HG03558 (cell line): Measurements from ENCODE around the gene B3GALT5.
"Not testable (repeated sequence)": the region's sequence is repeated elsewhere in the genome, so short reads cannot be mapped to it uniquely, and the experiment has no call there.

ENCODE experiments used
- ATAC-seq: cut with Tn5 transposase; IDR thresholded peaks from one replicate; pipeline ENCODE4 v1.9.1; 2021; ENCODE audit warnings: moderate number of reproducible peaks; ENCODE audit not compliant: unreplicated experiment; ENCODE audit errors: extremely low read depth

Gene B3GALT5

GRCh38 chr21:39612233-39613040 lies at the start of gene B3GALT5:
Gene B3GALT5 (plus strand): TSS chr21:39612940. CDS start chr21:39660560, 47,620 bp downstream.
- ATAC-seq: no peak

- no peak for ATAC-seq
Observed at GRCh38 chr21:39564200-39564599, 48.5 kb upstream of the B3GALT5 start.

- ATAC-seq: no peak
Observed at GRCh38 chr21:39567180-39567972, 45.4 kb upstream of the B3GALT5 start.

DNA sequence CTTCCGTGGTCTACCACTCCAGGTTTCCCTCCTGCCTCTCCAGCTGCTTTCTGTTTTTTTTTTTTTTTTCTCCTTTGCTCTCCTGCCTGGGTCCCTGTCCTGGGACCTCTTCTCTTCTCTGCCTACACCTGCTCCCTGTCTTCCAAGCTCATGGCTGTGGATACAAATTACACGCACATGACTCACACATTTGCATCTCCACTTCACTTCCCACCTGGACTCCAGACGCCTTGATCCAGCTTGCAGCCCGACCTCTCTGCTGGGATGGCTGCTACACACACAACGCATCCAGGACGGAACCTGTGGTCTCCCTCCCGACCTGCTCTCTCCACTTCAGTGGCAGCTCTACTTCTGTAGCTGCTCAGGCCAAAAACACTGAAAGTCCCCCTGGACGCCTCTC lies 44.4 kb upstream of the B3GALT5 start:
- no peak for ATAC-seq

DNA sequence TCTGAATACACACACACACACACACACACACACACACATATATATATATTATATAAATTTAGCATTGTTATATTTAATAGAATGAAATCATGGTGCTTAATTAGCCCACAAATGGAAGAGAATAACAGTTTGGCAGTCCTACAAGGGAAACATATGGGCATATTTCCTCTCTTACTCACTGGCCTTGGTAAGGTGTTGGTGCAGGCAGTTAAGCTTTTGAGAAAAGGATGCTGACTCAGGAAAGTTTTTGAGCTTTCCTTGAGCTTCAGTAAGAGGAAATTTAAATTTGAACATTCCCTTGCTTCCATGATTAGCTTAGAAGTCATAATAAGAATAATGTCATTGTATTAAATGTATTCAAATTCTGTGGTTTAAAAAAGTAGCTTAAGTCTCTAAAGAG lies 37.0 kb upstream of the B3GALT5 start:
- no peak for ATAC-seq

GRCh38 chr21:39576518-39577128 lies 36.1 kb upstream of the B3GALT5 start:
- no peak for ATAC-seq

- ATAC-seq: no peak
Observed at GRCh38 chr21:39579734-39580332, 32.9 kb upstream of the B3GALT5 start.

DNA sequence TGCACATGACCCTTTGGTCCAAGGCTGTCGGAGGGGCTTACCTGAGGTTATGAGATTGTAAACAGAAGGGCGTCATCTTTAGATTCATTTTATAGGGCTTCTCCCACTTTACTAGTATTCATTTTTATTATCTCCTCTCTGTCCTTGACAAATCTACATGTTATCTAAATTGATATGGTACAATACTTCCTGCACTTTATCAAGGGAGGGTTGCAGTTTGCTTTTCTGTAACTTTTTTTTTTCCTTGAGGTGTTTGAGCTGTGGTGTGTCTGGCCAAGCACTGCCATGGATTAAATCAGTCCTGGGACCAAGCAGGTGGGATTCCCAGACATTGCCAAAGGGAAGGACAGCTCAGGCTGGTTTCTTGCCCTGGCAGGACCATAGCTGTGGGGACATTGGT lies 32.0 kb upstream of the B3GALT5 start:
- no peak for ATAC-seq

DNA sequence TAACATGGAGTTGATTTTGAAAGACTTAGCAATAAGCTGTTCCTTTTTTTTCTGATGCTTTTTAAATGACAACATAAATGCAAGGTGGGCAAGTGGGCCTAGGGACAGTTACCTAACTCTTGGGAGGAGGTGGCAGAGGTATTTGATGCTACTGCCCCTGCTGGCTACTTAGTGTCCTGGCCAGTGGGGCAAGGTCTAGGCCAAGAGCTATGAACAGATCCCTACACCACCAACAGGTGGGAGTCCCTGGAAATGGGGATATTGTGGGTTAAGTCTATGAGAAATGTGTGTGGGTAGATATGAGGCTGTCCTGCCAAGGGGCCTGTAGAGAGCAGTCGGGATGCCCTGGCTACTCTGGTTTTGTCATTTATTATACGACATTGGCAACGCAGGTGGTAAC lies 31.3 kb upstream of the B3GALT5 start:
- no peak for ATAC-seq

- no peak for ATAC-seq
Observed at GRCh38 chr21:39582749-39583148, 30.0 kb upstream of the B3GALT5 start.

GRCh38 chr21:39583586-39583985 lies 29.2 kb upstream of the B3GALT5 start:
- ATAC-seq: not testable (repeated sequence)

DNA sequence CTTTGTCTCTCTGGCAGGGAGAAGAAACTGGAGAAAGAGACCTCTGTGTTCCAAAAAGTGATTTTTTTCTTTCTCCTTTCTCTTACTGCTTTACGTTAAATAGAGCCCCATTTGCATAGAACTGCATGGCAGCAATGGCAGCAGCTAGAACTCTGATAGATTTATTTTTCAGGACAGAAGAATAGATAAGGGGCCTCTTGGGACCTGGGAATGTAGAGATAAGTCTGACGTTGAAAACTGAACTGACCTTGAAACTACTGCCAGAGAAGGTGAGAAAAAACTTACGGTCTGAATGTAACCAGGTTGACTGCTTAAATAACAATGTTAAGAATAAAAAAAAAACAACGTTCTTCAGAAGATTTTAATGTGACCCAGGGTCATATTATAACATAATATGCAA lies 25.4 kb upstream of the B3GALT5 start:
- ATAC-seq: no peak

- no peak for ATAC-seq
Observed at GRCh38 chr21:39588884-39589283, 23.9 kb upstream of the B3GALT5 start.

- no peak for ATAC-seq
Observed at GRCh38 chr21:39593522-39593921, 19.2 kb upstream of the B3GALT5 start.

DNA sequence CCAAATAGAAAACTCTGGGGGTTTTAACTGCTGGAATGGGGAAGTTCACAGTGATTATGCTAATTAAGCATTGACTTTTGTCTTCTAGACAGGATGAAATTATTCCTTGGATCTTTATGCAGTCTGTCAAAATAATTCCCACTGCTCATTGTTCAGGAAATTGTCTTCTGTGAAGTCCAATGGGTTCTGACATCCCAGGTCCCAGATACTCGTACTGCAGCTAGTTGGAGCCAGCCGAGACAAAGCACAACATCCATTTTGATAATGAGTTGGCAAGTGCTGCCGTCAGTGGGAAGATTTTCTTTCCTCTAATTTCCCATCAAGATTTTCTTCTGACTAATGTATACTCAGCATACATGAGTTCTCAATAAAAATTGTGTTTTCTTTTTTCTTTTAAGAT lies 17.3 kb upstream of the B3GALT5 start:
- no peak for ATAC-seq

GRCh38 chr21:39597595-39597994 lies 15.1 kb upstream of the B3GALT5 start:
- ATAC-seq: no peak

GRCh38 chr21:39599191-39599970 lies 13.4 kb upstream of the B3GALT5 start:
- no peak for ATAC-seq

DNA sequence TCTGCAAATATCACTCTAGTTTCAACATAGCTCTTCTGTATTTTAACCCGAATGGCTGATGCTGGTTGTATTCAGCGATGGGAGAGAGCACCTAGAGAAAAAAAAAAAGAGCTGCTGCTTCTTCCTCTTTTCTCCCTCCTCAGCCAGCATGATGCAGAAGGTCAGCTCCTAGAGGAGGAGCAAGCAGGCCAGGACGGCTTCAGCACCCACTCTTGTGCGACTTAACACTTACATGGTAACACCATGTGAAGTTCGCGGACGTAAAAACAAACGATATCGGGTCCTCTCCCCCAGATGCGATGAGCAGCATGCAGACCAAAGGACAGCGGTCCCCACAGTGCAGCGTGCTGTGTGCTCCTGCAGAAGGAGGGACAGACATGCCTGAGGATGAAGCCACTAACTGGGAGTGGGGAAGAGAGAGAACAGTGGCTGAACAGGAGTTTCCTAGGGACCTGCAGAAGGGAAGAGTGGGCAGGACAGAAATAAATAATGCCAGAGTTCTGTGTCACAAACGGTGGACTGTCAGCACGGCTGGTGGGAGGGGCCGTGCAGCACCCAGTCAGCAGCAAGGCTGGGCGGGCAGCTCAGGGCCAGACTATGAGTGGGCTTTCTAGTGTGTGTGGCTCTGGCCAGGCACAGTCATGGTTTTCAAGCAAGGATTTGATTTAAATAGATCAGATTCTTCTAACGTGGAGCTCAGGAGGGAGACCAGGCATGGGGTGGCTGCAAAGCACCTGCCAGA lies 11.4 kb upstream of the B3GALT5 start:
- no peak for ATAC-seq

GRCh38 chr21:39602076-39602689 lies 10.6 kb upstream of the B3GALT5 start:
- ATAC-seq: no peak
